ENCODE results near the gene NAV2.

The NAV2 gene

GRCh38 chr11:20027556-20028013 lies 314.9 kb downstream of the NAV2 start:
- in situ Hi-C loops (cut with MboI; ENCODE audit: low pct_unique_long_range_greater_than_20kb, low sequenced_read_pairs), result no loop called here
- no peak for DNase-seq

- in situ Hi-C loops (cut with MboI; ENCODE audit: low pct_unique_long_range_greater_than_20kb, low sequenced_read_pairs), result no loop called here
- DNase-seq, result no peak
Measured at GRCh38 chr11:20029193-20029592, 316.6 kb downstream of the NAV2 start.

- DNase-seq, result no peak
- in situ Hi-C loops (cut with MboI; ENCODE audit: low pct_unique_long_range_greater_than_20kb, low sequenced_read_pairs), result no loop called here
Measured at GRCh38 chr11:20030472-20030871, 317.8 kb downstream of the NAV2 start.

GRCh38 chr11:20031155-20032001 lies 318.7 kb downstream of the NAV2 start:
- no peak for DNase-seq

GRCh38 chr11:20032127-20032526 lies 319.5 kb downstream of the NAV2 start:
- in situ Hi-C loops (cut with MboI; ENCODE audit: low pct_unique_long_range_greater_than_20kb, low sequenced_read_pairs), result no loop called here
- no peak for DNase-seq

More at GRCh38 chr11:20031155-20032001, 318.7 kb downstream of the NAV2 start:
- in situ Hi-C loops (cut with MboI; ENCODE audit: low pct_unique_long_range_greater_than_20kb, low sequenced_read_pairs), result no loop called here

GRCh38 chr11:20032577-20033260 lies 320.1 kb downstream of the NAV2 start:
- in situ Hi-C loops (cut with MboI; ENCODE audit: low pct_unique_long_range_greater_than_20kb, low sequenced_read_pairs), result no loop called here
- DNase-seq, result no peak

GRCh38 chr11:20033806-20034205 lies 321.2 kb downstream of the NAV2 start:
- in situ Hi-C loops (cut with MboI; ENCODE audit: low pct_unique_long_range_greater_than_20kb, low sequenced_read_pairs), result no loop called here
- DNase-seq, result no peak

GRCh38 chr11:20034941-20035340 lies 322.3 kb downstream of the NAV2 start:
- in situ Hi-C loops (cut with MboI; ENCODE audit: low pct_unique_long_range_greater_than_20kb, low sequenced_read_pairs), result no loop called here

GRCh38 chr11:20035375-20035700 lies 322.7 kb downstream of the NAV2 start:
- in situ Hi-C loops (cut with MboI; ENCODE audit: low pct_unique_long_range_greater_than_20kb, low sequenced_read_pairs), result no loop called here
- no peak for DNase-seq

More at GRCh38 chr11:20034941-20035340, 322.3 kb downstream of the NAV2 start:
- no peak for DNase-seq

GRCh38 chr11:20035701-20036601 lies 323.3 kb downstream of the NAV2 start:
- in situ Hi-C loops (cut with MboI; ENCODE audit: low pct_unique_long_range_greater_than_20kb, low sequenced_read_pairs), result no loop called here
- DNase-seq, result no peak

- in situ Hi-C loops (cut with MboI; ENCODE audit: low pct_unique_long_range_greater_than_20kb, low sequenced_read_pairs), result no loop called here
- no peak for DNase-seq
Measured at GRCh38 chr11:20036626-20037335, 324.1 kb downstream of the NAV2 start.

GRCh38 chr11:20037396-20038153 lies 324.9 kb downstream of the NAV2 start:
- in situ Hi-C loops (cut with MboI; ENCODE audit: low pct_unique_long_range_greater_than_20kb, low sequenced_read_pairs), result no loop called here

GRCh38 chr11:20038412-20038811 lies 325.8 kb downstream of the NAV2 start:
- DNase-seq, result no peak
- in situ Hi-C loops (cut with MboI; ENCODE audit: low pct_unique_long_range_greater_than_20kb, low sequenced_read_pairs), result no loop called here

More at GRCh38 chr11:20037396-20038153, 324.9 kb downstream of the NAV2 start:
- no peak for DNase-seq

GRCh38 chr11:20038972-20039371 lies 326.3 kb downstream of the NAV2 start:
- DNase-seq, result no peak
- in situ Hi-C loops (cut with MboI; ENCODE audit: low pct_unique_long_range_greater_than_20kb, low sequenced_read_pairs), result no loop called here

- in situ Hi-C loops (cut with MboI; ENCODE audit: low pct_unique_long_range_greater_than_20kb, low sequenced_read_pairs), result no loop called here
- no peak for DNase-seq
Measured at GRCh38 chr11:20041499-20041898, 328.9 kb downstream of the NAV2 start.

GRCh38 chr11:20042045-20042639 lies 329.5 kb downstream of the NAV2 start:
- in situ Hi-C loops (cut with MboI; ENCODE audit: low pct_unique_long_range_greater_than_20kb, low sequenced_read_pairs), result no loop called here
- DNase-seq, result no peak

GRCh38 chr11:20042811-20043341 lies 330.2 kb downstream of the NAV2 start:
- in situ Hi-C loops (cut with MboI; ENCODE audit: low pct_unique_long_range_greater_than_20kb, low sequenced_read_pairs), result no loop called here

GRCh38 chr11:20043992-20044391 lies 331.4 kb downstream of the NAV2 start:
- in situ Hi-C loops (cut with MboI; ENCODE audit: low pct_unique_long_range_greater_than_20kb, low sequenced_read_pairs), result no loop called here
- DNase-seq, result no peak

More at GRCh38 chr11:20042811-20043341, 330.2 kb downstream of the NAV2 start:
- DNase-seq, result no peak

Measured in KBM-7 (cell line).